Vagina (tissue), 2 donors: ENCODE data around the gene ATP6V1G2.

Experiments
- POLR2AphosphoS5 ChIP-seq, 2 donors: sonication (generic); formaldehyde crosslinking; IDR thresholded peaks; one replicate each; pipeline ENCODE4 v1.9.0; 2017; ENCODE audit warnings: antibody characterized with exemption in 2 of 2, mild to moderate bottlenecking in 2 of 2, low read depth in 1 of 2; ENCODE audit not compliant: insufficient read depth in 1 of 2
- TF ChIP-seq, protein P1 (sequence below), 3 experiments: fragments of 450-650 bp in 2 of 3; fragments of 200-600 bp in 1 of 3; sonication (generic) in 1 of 3; IDR thresholded peaks; one replicate each; pipeline ENCODE4 v1.5.1; 2017 to 2019; ENCODE audit warnings: antibody characterized with exemption in 3 of 3, mild to moderate bottlenecking in 2 of 3, moderate library complexity in 2 of 3

DNA sequence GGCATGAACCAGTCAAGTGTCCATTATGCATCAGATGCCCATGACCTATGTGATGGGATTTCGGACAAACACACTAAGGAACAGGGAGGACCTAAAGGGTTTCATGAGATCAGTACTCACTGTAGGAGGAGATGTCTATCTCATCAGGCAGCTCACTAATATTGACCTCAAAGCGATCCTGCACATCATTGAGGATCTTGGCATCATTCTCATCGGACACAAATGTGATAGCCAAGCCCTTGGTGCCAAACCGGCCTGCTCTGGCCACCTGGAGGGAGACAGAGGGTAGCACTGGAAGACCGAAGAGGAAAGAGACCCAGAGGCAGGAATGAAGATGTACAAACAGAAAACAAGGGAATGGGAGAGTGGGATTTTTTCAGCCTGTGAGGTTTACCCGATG, 15.7 kb downstream of the ATP6V1G2 start:
- TF ChIP-seq POLR2AphosphoS5 (IDR thresholded peaks at IDR 0.05; ENCODE audit: insufficient read depth in 1 of 2, low read depth in 1 of 2), result no peak
- TF ChIP-seq, protein P1, sequence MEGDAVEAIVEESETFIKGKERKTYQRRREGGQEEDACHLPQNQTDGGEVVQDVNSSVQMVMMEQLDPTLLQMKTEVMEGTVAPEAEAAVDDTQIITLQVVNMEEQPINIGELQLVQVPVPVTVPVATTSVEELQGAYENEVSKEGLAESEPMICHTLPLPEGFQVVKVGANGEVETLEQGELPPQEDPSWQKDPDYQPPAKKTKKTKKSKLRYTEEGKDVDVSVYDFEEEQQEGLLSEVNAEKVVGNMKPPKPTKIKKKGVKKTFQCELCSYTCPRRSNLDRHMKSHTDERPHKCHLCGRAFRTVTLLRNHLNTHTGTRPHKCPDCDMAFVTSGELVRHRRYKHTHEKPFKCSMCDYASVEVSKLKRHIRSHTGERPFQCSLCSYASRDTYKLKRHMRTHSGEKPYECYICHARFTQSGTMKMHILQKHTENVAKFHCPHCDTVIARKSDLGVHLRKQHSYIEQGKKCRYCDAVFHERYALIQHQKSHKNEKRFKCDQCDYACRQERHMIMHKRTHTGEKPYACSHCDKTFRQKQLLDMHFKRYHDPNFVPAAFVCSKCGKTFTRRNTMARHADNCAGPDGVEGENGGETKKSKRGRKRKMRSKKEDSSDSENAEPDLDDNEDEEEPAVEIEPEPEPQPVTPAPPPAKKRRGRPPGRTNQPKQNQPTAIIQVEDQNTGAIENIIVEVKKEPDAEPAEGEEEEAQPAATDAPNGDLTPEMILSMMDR (IDR thresholded peaks at IDR 0.05), result no peak
